Measurements from ENCODE around the gene CEP57L1. TPM values are rescaled to one million over a fixed set of nuclear protein-coding genes. Genes with fewer than 3 reads are reported as not detected.

The CEP57L1 gene
- 10 to 100 TPM in 4 of 6 donors, 1 to 10 TPM in 2; 6.8 to 34.6 (median 12.8) TPM for total RNA-seq

GRCh38 chr6:109095036-109095834 is at the start of gene CEP57L1:
Gene CEP57L1, plus strand, starts transcription at chr6:109095507. Its CDS starts 49,715 bp downstream, at chr6:109145222.
- Histone ChIP-seq H3K4me3 (peak within 1 kb of the TSS; percentile 58 to 70 (median 63)), H3K4me1 (peaks cover 19 to 35% (median 25%) of the 10 kb centered on the region in 4 donors), H3K27ac (peak within 1 kb of the TSS; percentile 96 to 99 (median 98)), H3K9me3 (no peaks in the 10 kb centered on the region), H3K36me3 (no peaks in the 10 kb centered on the region), H3K27me3 (no peaks in the 10 kb centered on the region)
- ATAC-seq (ENCODE audit: low FRiP score in 2 of 2), result peak; percentile 85 to 95
- DNase-seq, result peak; percentile 97 to 99
- 0% methylated on average over 42 to 48 of the region's 49 CpGs for WGBS, 2 donors
- peak in 3 of 4 donors; percentile 34 to 64 (median 57) for TF ChIP-seq POLR2A (IDR thresholded peaks at IDR 0.05)
- TF ChIP-seq POLR2AphosphoS5 (IDR thresholded peaks at IDR 0.05), result peak; percentile 70 to 81
- no peak for TF ChIP-seq EP300 (IDR thresholded peaks at IDR 0.05)
- TF ChIP-seq CTCF (IDR thresholded peaks at IDR 0.05), result no peak

GRCh38 chr6:109048176-109048575 is 47.1 kb upstream of the CEP57L1 start:
- peak overlapping the region in 3 of 4 donors; percentile 17 to 40 (median 39) for H3K27ac ChIP-seq
- H3K9me3 ChIP-seq, result no peaks in the 10 kb centered on the region
- no peaks in the 10 kb centered on the region for H3K27me3 ChIP-seq
- TF ChIP-seq EP300 (IDR thresholded peaks at IDR 0.05) (no peak), POLR2AphosphoS5 (IDR thresholded peaks at IDR 0.05) (no peak), POLR2A (IDR thresholded peaks at IDR 0.05) (no peak), CTCF (IDR thresholded peaks at IDR 0.05) (no peak)
- no peaks in the 10 kb centered on the region for H3K36me3 ChIP-seq
- 32 to 52% methylated on average over 1 of the region's 1 CpG for WGBS, 2 donors
- no peak for DNase-seq
- H3K4me3 ChIP-seq, result no peak overlapping the region
- peaks cover 0 to 13% (median 5%) of the 10 kb centered on the region in 4 donors for H3K4me1 ChIP-seq
- no peak for ATAC-seq (ENCODE audit: low FRiP score in 2 of 2)

- ATAC-seq (ENCODE audit: low FRiP score in 2 of 2), result no peak
- WGBS, 2 donors, result 88 to 94% methylated on average over 3 of the region's 3 CpGs
- TF ChIP-seq POLR2A (IDR thresholded peaks at IDR 0.05) (no peak), POLR2AphosphoS5 (IDR thresholded peaks at IDR 0.05) (no peak), EP300 (IDR thresholded peaks at IDR 0.05) (no peak), CTCF (IDR thresholded peaks at IDR 0.05) (no peak)
Observed at GRCh38 chr6:109048670-109049415, 46.5 kb upstream of the CEP57L1 start.

GRCh38 chr6:109050012-109050411 is 45.3 kb upstream of the CEP57L1 start:
- H3K36me3 ChIP-seq, result no peaks in the 10 kb centered on the region
- H3K4me3 ChIP-seq, result no peak overlapping the region
- ATAC-seq (ENCODE audit: low FRiP score in 2 of 2) (no peak), DNase-seq (no peak)
- 75 to 77% methylated on average over 2 of the region's 2 CpGs for WGBS, 2 donors
- H3K27ac ChIP-seq, result no peak overlapping the region
- no peaks in the 10 kb centered on the region for H3K27me3 ChIP-seq
- no peaks in the 10 kb centered on the region for H3K9me3 ChIP-seq
- peaks cover 0 to 15% (median 5%) of the 10 kb centered on the region in 4 donors for H3K4me1 ChIP-seq
- no peak for TF ChIP-seq POLR2AphosphoS5 (IDR thresholded peaks at IDR 0.05)
- no peak for TF ChIP-seq CTCF (IDR thresholded peaks at IDR 0.05)
- no peak for TF ChIP-seq POLR2A (IDR thresholded peaks at IDR 0.05)
- TF ChIP-seq EP300 (IDR thresholded peaks at IDR 0.05), result no peak

More at GRCh38 chr6:109048670-109049415, 46.5 kb upstream of the CEP57L1 start:
- Histone ChIP-seq H3K9me3 (no peaks in the 10 kb centered on the region), H3K4me3 (no peak overlapping the region), H3K27me3 (no peaks in the 10 kb centered on the region), H3K36me3 (no peaks in the 10 kb centered on the region), H3K27ac (peak overlapping the region in 1 of 4 donors; percentile 40), H3K4me1 (peaks cover 0 to 15% (median 5%) of the 10 kb centered on the region in 4 donors)
- no peak for DNase-seq

Data from upper lobe of left lung (tissue), 6 donors.